Stimulated activated CD4-positive, alpha-beta T cell treated with anti-CD3 and anti-CD28 coated beads, Interleukin-2, amount 100 ng/mL, for 24 hours (primary cell): ENCODE data around the gene GPR158.

ENCODE experiments used
- DNase-seq, 2 donors: peaks; one replicate each; pipeline ENCODE4 v3.0.0-alpha.2; 2020

The GPR158 gene

GRCh38 chr10:25508112-25508815, 333.5 kb downstream of the GPR158 start:
- DNase-seq: no peak

GRCh38 chr10:25509151-25509550, 334.4 kb downstream of the GPR158 start:
- no peak for DNase-seq

GRCh38 chr10:25522294-25522693, 347.5 kb downstream of the GPR158 start:
- DNase-seq: no peak

- DNase-seq: no peak
These were observed 348.3 kb downstream of the GPR158 start for GRCh38 chr10:25522946-25523608.

GRCh38 chr10:25530306-25530705, 355.5 kb downstream of the GPR158 start:
- DNase-seq: no peak

- DNase-seq: no peak
These were observed 356.8 kb downstream of the GPR158 start for GRCh38 chr10:25531457-25532061.

- no peak for DNase-seq
These were observed 357.4 kb downstream of the GPR158 start for GRCh38 chr10:25532213-25532612.

GRCh38 chr10:25536027-25536426, 361.2 kb downstream of the GPR158 start:
- no peak for DNase-seq

GRCh38 chr10:25547382-25547781, 372.6 kb downstream of the GPR158 start:
- no peak for DNase-seq

- DNase-seq: no peak
These were observed 377.6 kb downstream of the GPR158 start for GRCh38 chr10:25552283-25552919.

GRCh38 chr10:25555865-25556264, 381.1 kb downstream of the GPR158 start:
- DNase-seq: no peak

GRCh38 chr10:25556457-25556856, 381.7 kb downstream of the GPR158 start:
- no peak for DNase-seq

- no peak for DNase-seq
These were observed 382.3 kb downstream of the GPR158 start for GRCh38 chr10:25557136-25557535.

- DNase-seq: no peak
These were observed 387.0 kb downstream of the GPR158 start for GRCh38 chr10:25561758-25562157.

GRCh38 chr10:25562547-25562946, 387.7 kb downstream of the GPR158 start:
- DNase-seq: no peak

GRCh38 chr10:25564351-25564750, 389.6 kb downstream of the GPR158 start:
- no peak for DNase-seq

GRCh38 chr10:25565570-25565969, 390.8 kb downstream of the GPR158 start:
- no peak for DNase-seq

- no peak for DNase-seq
These were observed 398.5 kb downstream of the GPR158 start for GRCh38 chr10:25573316-25573715.

- DNase-seq: no peak
These were observed 400.5 kb downstream of the GPR158 start for GRCh38 chr10:25575343-25575742.

- DNase-seq: no peak
These were observed 403.3 kb downstream of the GPR158 start for GRCh38 chr10:25578061-25578460.

GRCh38 chr10:25582961-25583360, 408.2 kb downstream of the GPR158 start:
- no peak for DNase-seq

GRCh38 chr10:25600651-25601050, 425.9 kb downstream of the GPR158 start:
- DNase-seq: no peak

GRCh38 chr10:25604591-25604990, 429.8 kb downstream of the GPR158 start:
- DNase-seq: no peak

GRCh38 chr10:25614652-25615051, 439.9 kb downstream of the GPR158 start:
- DNase-seq: no peak
